Stimulated activated CD8-positive, alpha-beta memory T cell treated with anti-CD3 and anti-CD28 coated beads, Interleukin-4, amount 100 ng/mL, for 48 hours (primary cell): ENCODE data around the gene SUPT4H1.

Experiments used
- DNase-seq: peaks from one replicate; pipeline ENCODE4 v3.0.0-alpha.2; 2020

The SUPT4H1 gene

GRCh38 chr17:58338841-58339754 lies 12.9 kb downstream of the SUPT4H1 start:
- peak; percentile 92 for DNase-seq

GRCh38 chr17:58338454-58338840 lies 13.6 kb downstream of the SUPT4H1 start:
- no peak for DNase-seq

GRCh38 chr17:58337600-58338453 lies 14.2 kb downstream of the SUPT4H1 start:
- DNase-seq, result peak; percentile 94

GRCh38 chr17:58337210-58337599 lies 14.8 kb downstream of the SUPT4H1 start:
- DNase-seq, result peak; percentile 70

- DNase-seq, result peak; percentile 67
Observed at GRCh38 chr17:58336456-58337209, 15.4 kb downstream of the SUPT4H1 start.

GRCh38 chr17:58335779-58336455 lies 16.1 kb downstream of the SUPT4H1 start:
- peak; percentile 85 for DNase-seq

- DNase-seq, result peak; percentile 81
Observed at GRCh38 chr17:58335061-58335731, 16.8 kb downstream of the SUPT4H1 start.

GRCh38 chr17:58334661-58335060 lies 17.3 kb downstream of the SUPT4H1 start:
- DNase-seq, result no peak

GRCh38 chr17:58334256-58334655 lies 17.7 kb downstream of the SUPT4H1 start:
- DNase-seq, result peak; percentile 44

- peak; percentile 71 for DNase-seq
Observed at GRCh38 chr17:58333736-58334207, 18.2 kb downstream of the SUPT4H1 start.

GRCh38 chr17:58332778-58333735 lies 18.9 kb downstream of the SUPT4H1 start:
- peak; percentile 88 for DNase-seq

- DNase-seq, result peak; percentile 94
Observed at GRCh38 chr17:58331815-58332777, 19.9 kb downstream of the SUPT4H1 start.

GRCh38 chr17:58330997-58331814 lies 20.8 kb downstream of the SUPT4H1 start:
- peak; percentile 86 for DNase-seq

- DNase-seq, result peak; percentile 72
Observed at GRCh38 chr17:58330538-58330996, 21.4 kb downstream of the SUPT4H1 start.

GRCh38 chr17:58329810-58330537 lies 22.0 kb downstream of the SUPT4H1 start:
- peak; percentile 75 for DNase-seq

- DNase-seq, result peak; percentile 94
Observed at GRCh38 chr17:58329035-58329809, 22.8 kb downstream of the SUPT4H1 start.
